DND-41 (cell line): ENCODE data around the gene ADCY1.

Source experiments
- EZH2 ChIP-seq: IDR thresholded peaks from 3 replicates; pipeline ENCODE4 v1.6.1; 2012; ENCODE audit warnings: borderline replicate concordance, low read depth, mild to moderate bottlenecking, moderate library complexity, low read length, inconsistent platforms; ENCODE audit not compliant: severe bottlenecking
- TF ChIP-seq, protein P1 (sequence below): IDR thresholded peaks from 2 replicates; pipeline ENCODE4 v1.5.1; 2012; ENCODE audit warnings: borderline replicate concordance, low read length, moderate library complexity, mild to moderate bottlenecking; ENCODE audit not compliant: poor library complexity, severe bottlenecking; ENCODE audit errors: extremely low read depth

- TF ChIP-seq, protein P1, sequence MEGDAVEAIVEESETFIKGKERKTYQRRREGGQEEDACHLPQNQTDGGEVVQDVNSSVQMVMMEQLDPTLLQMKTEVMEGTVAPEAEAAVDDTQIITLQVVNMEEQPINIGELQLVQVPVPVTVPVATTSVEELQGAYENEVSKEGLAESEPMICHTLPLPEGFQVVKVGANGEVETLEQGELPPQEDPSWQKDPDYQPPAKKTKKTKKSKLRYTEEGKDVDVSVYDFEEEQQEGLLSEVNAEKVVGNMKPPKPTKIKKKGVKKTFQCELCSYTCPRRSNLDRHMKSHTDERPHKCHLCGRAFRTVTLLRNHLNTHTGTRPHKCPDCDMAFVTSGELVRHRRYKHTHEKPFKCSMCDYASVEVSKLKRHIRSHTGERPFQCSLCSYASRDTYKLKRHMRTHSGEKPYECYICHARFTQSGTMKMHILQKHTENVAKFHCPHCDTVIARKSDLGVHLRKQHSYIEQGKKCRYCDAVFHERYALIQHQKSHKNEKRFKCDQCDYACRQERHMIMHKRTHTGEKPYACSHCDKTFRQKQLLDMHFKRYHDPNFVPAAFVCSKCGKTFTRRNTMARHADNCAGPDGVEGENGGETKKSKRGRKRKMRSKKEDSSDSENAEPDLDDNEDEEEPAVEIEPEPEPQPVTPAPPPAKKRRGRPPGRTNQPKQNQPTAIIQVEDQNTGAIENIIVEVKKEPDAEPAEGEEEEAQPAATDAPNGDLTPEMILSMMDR: no peak
- no peak for TF ChIP-seq EZH2
These were observed 52.6 kb downstream of the ADCY1 start for GRCh38 chr7:45626441-45627430.
